ENCODE results near the gene MEA1. TPM values are rescaled to one million over a fixed set of nuclear protein-coding genes. Genes with fewer than 3 reads are reported as not detected.

The MEA1 gene
- total RNA-seq, 2 donors from 2014 or later, result 41.2 to 49.6 TPM

DNA sequence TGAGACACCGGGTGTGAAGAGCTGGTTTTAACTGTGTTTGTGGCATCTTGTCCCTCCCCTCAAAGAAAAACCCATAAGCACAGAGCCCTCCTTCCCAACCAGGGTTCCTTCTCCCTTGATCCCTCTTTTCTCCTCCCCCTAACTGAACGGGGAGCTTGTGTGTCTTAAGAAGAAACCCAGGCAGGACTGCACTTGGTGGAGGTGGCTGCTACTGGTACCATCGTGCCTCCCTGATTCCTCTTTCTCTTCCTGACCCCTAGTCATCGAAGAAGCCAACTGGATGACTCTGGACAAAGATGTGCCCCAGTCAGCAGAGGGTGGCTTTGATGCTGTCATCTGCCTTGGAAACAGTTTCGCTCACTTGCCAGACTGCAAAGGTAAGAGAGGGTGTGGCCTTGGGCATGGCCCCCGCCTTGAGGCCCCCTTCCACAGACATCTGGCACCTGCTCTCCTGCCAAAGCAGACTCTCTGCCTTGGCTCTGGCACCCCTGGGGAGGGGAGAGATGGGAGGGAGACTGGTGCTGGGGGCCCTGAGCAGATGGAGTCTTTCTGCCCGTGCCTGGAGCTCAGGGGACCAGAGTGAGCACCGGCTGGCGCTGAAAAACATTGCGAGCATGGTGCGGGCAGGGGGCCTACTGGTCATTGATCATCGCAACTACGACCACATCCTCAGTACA, 51.1 kb downstream of the MEA1 start:
- Histone ChIP-seq H3K27ac (no peak overlapping the region), H3K36me3 (peaks cover 31% of the 10 kb centered on the region), H3K9me3 (no peaks in the 10 kb centered on the region), H3K27me3 (replicated peaks; ENCODE audit: insufficient read depth) (no peaks in the 10 kb centered on the region), H3K4me3 (no peak overlapping the region), H3K4me1 (ENCODE audit: control insufficient read depth in 1 of 2, low read depth in 2 of 2) (peaks cover 6 to 17% of the 10 kb centered on the region in 2 donors)
- ATAC-seq (ENCODE audit: insufficient number of reproducible peaks, low FRiP score, low read depth) (no peak), DNase-seq (ENCODE audit: low spot score) (no peak)
- TF ChIP-seq, protein P1, sequence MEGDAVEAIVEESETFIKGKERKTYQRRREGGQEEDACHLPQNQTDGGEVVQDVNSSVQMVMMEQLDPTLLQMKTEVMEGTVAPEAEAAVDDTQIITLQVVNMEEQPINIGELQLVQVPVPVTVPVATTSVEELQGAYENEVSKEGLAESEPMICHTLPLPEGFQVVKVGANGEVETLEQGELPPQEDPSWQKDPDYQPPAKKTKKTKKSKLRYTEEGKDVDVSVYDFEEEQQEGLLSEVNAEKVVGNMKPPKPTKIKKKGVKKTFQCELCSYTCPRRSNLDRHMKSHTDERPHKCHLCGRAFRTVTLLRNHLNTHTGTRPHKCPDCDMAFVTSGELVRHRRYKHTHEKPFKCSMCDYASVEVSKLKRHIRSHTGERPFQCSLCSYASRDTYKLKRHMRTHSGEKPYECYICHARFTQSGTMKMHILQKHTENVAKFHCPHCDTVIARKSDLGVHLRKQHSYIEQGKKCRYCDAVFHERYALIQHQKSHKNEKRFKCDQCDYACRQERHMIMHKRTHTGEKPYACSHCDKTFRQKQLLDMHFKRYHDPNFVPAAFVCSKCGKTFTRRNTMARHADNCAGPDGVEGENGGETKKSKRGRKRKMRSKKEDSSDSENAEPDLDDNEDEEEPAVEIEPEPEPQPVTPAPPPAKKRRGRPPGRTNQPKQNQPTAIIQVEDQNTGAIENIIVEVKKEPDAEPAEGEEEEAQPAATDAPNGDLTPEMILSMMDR (IDR thresholded peaks at IDR 0.05), result no peak

DNA sequence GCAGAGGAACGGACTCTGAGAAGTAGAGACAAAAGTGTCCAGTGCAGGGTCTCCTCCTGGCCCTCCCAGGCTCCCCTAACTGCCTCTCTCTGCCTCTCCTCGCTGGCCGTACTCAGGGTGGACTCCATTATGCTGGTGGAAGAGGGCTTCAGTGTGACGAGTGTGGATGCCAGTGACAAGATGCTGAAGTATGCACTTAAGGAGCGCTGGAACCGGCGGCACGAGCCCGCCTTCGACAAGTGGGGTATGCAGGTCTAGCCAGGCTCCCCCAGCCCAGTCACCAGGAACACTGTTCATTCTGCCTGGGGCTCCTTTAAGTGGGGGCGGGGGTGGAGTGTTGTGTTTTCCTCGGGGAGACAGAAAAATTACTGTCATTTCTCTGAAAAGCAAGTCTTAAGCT, 51.6 kb downstream of the MEA1 start:
- TF ChIP-seq, protein P1 (IDR thresholded peaks at IDR 0.05), result no peak
- Histone ChIP-seq H3K9me3 (no peaks in the 10 kb centered on the region), H3K27ac (no peak overlapping the region), H3K36me3 (peaks cover 28% of the 10 kb centered on the region), H3K4me3 (no peak overlapping the region), H3K4me1 (ENCODE audit: control insufficient read depth in 1 of 2, low read depth in 2 of 2) (peaks cover 6 to 17% of the 10 kb centered on the region in 2 donors), H3K27me3 (replicated peaks; ENCODE audit: insufficient read depth) (no peaks in the 10 kb centered on the region)
- ATAC-seq (ENCODE audit: insufficient number of reproducible peaks, low FRiP score, low read depth) (no peak), DNase-seq (ENCODE audit: low spot score) (no peak)

Other genes starting within 250 kb of the MEA1 start
- 10 to 100 TPM; 16.5 to 18.8 TPM for gene BICRAL, start 231.9 kb downstream of the MEA1 start, total RNA-seq
- gene RPL7L1, start 134.3 kb downstream of the MEA1 start, total RNA-seq, result 10 to 100 TPM; 55.5 to 75.8 TPM
- gene PTCRA, start 97.9 kb downstream of the MEA1 start, total RNA-seq, result not detected
- gene CNPY3, start 84.5 kb downstream of the MEA1 start, total RNA-seq, result 10 to 100 TPM; 33.7 to 40.3 TPM
- gene GNMT, start 53.2 kb downstream of the MEA1 start, total RNA-seq, result 1 to 10 TPM in 1 of 2 donors, not detected in 1; 3.3 TPM
- 10 to 100 TPM in 1 of 2 donors, 1 to 10 TPM in 1; 6.8 to 34.3 TPM for gene PEX6, start 34.8 kb downstream of the MEA1 start, total RNA-seq
- 10 to 100 TPM; 20.1 to 37.1 TPM for gene PPP2R5D, start 29.4 kb downstream of the MEA1 start, total RNA-seq
- gene KLHDC3, start 303 bp upstream of the MEA1 start, total RNA-seq, result 100 to 1,000 TPM in 1 of 2 donors, 10 to 100 TPM in 1; 87.3 to 105 TPM
- gene RRP36, start 7.7 kb upstream of the MEA1 start, total RNA-seq, result 10 to 100 TPM; 61.6 to 76.2 TPM
- gene CUL7, start 39.9 kb upstream of the MEA1 start, total RNA-seq, result 10 to 100 TPM; 10.0 to 14.8 TPM
- gene MRPL2, start 45.5 kb upstream of the MEA1 start, total RNA-seq, result 10 to 100 TPM in 1 of 2 donors, 1 to 10 TPM in 1; 7.4 to 10.6 TPM
- 10 to 100 TPM; 22.9 to 33.5 TPM for gene KLC4, start 45.7 kb upstream of the MEA1 start, total RNA-seq
- 1 to 10 TPM; 4.5 to 6.8 TPM for gene PTK7, start 62.4 kb upstream of the MEA1 start, total RNA-seq
- gene SRF, start 157.3 kb upstream of the MEA1 start, total RNA-seq, result 10 to 100 TPM; 79.5 to 99.0 TPM
- gene CUL9, start 168.2 kb upstream of the MEA1 start, total RNA-seq, result 10 to 100 TPM; 30.3 to 41.2 TPM
- gene DNPH1, start 215.5 kb upstream of the MEA1 start, total RNA-seq, result 10 to 100 TPM; 16.7 to 54.7 TPM
- not detected for gene TTBK1, start 229.5 kb upstream of the MEA1 start, total RNA-seq